Adrenal gland (tissue), 5 donors: ENCODE results near the gene SEC14L3.

Source experiments
- CTCF ChIP-seq, 6 experiments: fragments of 450-650 bp in 4 of 6; fragments of 200-600 bp in 2 of 6; sonication (generic) in 1 of 6; IDR thresholded peaks; 1 replicate in 5 of 6; 2 replicates in 1 of 6; pipeline versions ENCODE4 v1.5.1 to v1.8.0; 2016 to 2021; ENCODE audit warnings: antibody characterized with exemption in 6 of 6, mild to moderate bottlenecking in 2 of 6, moderate library complexity in 1 of 6
- POLR2A ChIP-seq, 2 donors: fragments of 450-650 bp; IDR thresholded peaks; one replicate each; pipeline ENCODE4 v1.6.1; 2017; ENCODE audit warnings: antibody characterized with exemption in 2 of 2, mild to moderate bottlenecking in 2 of 2, moderate library complexity in 1 of 2
- donor health status: DM: no; HTN: no; CAD: no.

DNA sequence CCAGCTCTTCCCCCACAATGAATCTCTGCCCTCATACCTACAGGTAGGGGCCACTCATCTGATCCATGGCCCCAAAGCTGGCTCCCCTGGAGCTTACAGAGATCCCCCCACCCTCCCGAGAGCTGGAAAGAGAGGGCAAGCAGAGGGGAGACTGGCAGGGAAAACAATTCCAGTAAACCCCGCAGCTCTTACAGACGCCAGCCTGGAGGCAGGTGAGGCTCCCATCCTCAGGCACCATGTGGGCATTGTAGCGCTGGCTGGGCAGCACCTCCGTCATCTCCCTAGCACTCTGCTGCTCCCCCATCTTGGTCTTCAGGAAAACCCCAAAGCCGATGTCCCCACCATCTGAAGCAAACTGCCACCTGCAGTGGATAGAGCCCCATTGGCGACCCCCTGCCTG lies 19.6 kb upstream of the SEC14L3 start:
- TF ChIP-seq CTCF (IDR thresholded peaks at IDR 0.05): no peak
- TF ChIP-seq POLR2A (IDR thresholded peaks at IDR 0.05): no peak
